NB4 (cell line): ENCODE data around the gene NCOR1.

Experiments
- POLR2A ChIP-seq: IDR thresholded peaks from 2 replicates; pipeline ENCODE4 v1.6.1; 2011; ENCODE audit warnings: mild to moderate bottlenecking; ENCODE audit not compliant: insufficient read length; ENCODE audit errors: extremely low read depth
- TF ChIP-seq, protein P1 (sequence below): IDR thresholded peaks from one replicate; pipeline ENCODE4 v1.5.1; 2012; ENCODE audit warnings: low read depth, low read length

DNA sequence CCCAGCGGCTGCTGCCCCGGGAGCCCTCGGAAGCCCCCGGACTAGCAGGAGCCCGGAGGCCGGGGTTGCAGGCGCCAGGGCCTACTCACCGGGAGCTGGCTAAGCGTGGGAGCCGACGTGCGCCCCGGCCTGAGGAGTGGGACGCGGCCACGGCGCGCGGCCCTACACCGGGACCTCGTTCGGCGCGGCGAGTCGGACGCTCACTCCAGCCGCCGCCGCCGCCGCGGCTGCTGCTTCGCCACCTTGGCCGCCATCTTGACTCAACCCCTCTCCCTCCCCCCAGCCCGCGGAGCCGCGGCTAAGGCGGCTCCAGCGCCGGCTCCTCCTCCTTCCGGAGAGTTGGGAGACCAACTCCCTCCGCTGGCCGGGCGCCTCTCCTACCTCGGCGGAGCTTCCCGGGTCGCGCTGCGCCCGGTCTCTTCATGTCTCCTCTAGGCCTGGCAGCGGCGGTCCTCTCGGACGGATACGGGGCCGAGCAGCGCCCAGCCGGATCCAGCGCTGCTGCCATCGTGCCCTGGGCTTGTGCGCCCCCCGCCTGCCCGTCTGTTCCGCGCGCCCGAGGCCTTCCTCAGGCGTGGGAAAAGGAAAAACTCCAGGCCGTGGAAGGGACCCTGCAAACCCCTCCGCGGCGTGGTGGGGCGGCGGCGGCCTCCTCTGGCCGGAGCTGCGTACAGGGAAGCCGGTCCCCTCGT lies at the start of gene NCOR1:
- TF ChIP-seq, protein P1, sequence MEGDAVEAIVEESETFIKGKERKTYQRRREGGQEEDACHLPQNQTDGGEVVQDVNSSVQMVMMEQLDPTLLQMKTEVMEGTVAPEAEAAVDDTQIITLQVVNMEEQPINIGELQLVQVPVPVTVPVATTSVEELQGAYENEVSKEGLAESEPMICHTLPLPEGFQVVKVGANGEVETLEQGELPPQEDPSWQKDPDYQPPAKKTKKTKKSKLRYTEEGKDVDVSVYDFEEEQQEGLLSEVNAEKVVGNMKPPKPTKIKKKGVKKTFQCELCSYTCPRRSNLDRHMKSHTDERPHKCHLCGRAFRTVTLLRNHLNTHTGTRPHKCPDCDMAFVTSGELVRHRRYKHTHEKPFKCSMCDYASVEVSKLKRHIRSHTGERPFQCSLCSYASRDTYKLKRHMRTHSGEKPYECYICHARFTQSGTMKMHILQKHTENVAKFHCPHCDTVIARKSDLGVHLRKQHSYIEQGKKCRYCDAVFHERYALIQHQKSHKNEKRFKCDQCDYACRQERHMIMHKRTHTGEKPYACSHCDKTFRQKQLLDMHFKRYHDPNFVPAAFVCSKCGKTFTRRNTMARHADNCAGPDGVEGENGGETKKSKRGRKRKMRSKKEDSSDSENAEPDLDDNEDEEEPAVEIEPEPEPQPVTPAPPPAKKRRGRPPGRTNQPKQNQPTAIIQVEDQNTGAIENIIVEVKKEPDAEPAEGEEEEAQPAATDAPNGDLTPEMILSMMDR = no peak
- peak; percentile 93 for TF ChIP-seq POLR2A
